AG04450 (cell line): ENCODE data around the gene GRIN3A. TPM values are rescaled to one million over a fixed set of nuclear protein-coding genes. Genes with fewer than 3 reads are reported as not detected.

Experiments
- CTCF ChIA-PET: fragments of 300-600, 350-600 bp; formaldehyde crosslinking; extraction: SDS; loops from one replicate; lab custom pipeline; 2022; ENCODE audit warnings: antibody characterized with exemption, inconsistent platforms; lab: Charles Lee
- POLR2A ChIA-PET: fragments of 350-600 bp; formaldehyde crosslinking; extraction: SDS; loops from one replicate; lab custom pipeline; 2021; ENCODE audit warnings: antibody characterized with exemption, inconsistent platforms; lab: Yijun Ruan, JAX
- DNase-seq: peaks from one replicate; pipeline ENCODE4 v3.0.0-alpha.2; 2011; ENCODE audit warnings: low read depth, low spot score
- H3K27ac ChIP-seq: one replicate; pipeline ENCODE4 v1.5.1; 2012; ENCODE audit warnings: low read depth, low read length, control low read depth
- H3K27me3 ChIP-seq: one replicate; pipeline ENCODE4 v1.6.0; 2012; ENCODE audit warnings: low read length; ENCODE audit not compliant: control insufficient read depth, insufficient read depth
- H3K4me3 ChIP-seq: 2 replicates; pipeline ENCODE4 v1.5.1; 2011; ENCODE audit warnings: mild to moderate bottlenecking, low read depth, low read length, control low read depth
- H3K9me3 ChIP-seq: 2 replicates; pipeline ENCODE4 v1.5.1; 2012; ENCODE audit warnings: low read length; ENCODE audit not compliant: control insufficient read depth, insufficient read depth
- CTCF ChIP-seq: IDR thresholded peaks from 2 replicates; pipeline ENCODE4 v1.5.1; 2011; ENCODE audit warnings: low read depth, low read length, control low read depth, inconsistent platforms
- polyA plus RNA-seq: library from polyadenylated mRNA; depleted of rRNA; stranded (reverse); fragments of >200 nt; gene quantifications from 2 replicates; pipeline ENCODE4 v1.2.3, GENCODE V29; 2011

GRIN3A gene
- polyA plus RNA-seq, 1 experiment: not detected

GRCh38 chr9:101716629-101717028, 21.8 kb downstream of the GRIN3A start:
- no peak for TF ChIP-seq CTCF
- Histone ChIP-seq H3K27me3 (no peaks in the 10 kb centered on the region), H3K4me3 (no peak overlapping the region), H3K9me3 (no peaks in the 10 kb centered on the region), H3K27ac (no peak overlapping the region)
- DNase-seq: no peak
- POLR2A ChIA-PET: no interaction called here
- CTCF ChIA-PET: no interaction called here

GRCh38 chr9:101711330-101711941, 27.0 kb downstream of the GRIN3A start:
- no peak overlapping the region for H3K4me3 ChIP-seq
- H3K27me3 ChIP-seq: no peaks in the 10 kb centered on the region
- DNase-seq: no peak
- no peak overlapping the region for H3K27ac ChIP-seq
- no peaks in the 10 kb centered on the region for H3K9me3 ChIP-seq
- ChIA-PET CTCF (interaction anchor here (0.5 to 1.3 kb wide), 3 partner anchors 14 to 236 kb away, joined by 3 read pairs; no protein-coding TSS in a partner anchor), POLR2A (no interaction called here)
- TF ChIP-seq CTCF: peak; percentile 60

GRCh38 chr9:101708855-101709254, 29.6 kb downstream of the GRIN3A start:
- no peak overlapping the region for H3K4me3 ChIP-seq
- no peak for TF ChIP-seq CTCF
- no peak overlapping the region for H3K27ac ChIP-seq
- ChIA-PET POLR2A (no interaction called here), CTCF (no interaction called here)
- DNase-seq: no peak
- no peaks in the 10 kb centered on the region for H3K27me3 ChIP-seq
- no peaks in the 10 kb centered on the region for H3K9me3 ChIP-seq

- no peak for TF ChIP-seq CTCF
- no peak for DNase-seq
- Histone ChIP-seq H3K27ac (no peak overlapping the region), H3K27me3 (no peaks in the 10 kb centered on the region), H3K4me3 (no peak overlapping the region), H3K9me3 (no peaks in the 10 kb centered on the region)
- ChIA-PET POLR2A (no interaction called here), CTCF (no interaction called here)
Measured at GRCh38 chr9:101707721-101708120, 30.7 kb downstream of the GRIN3A start.

GRCh38 chr9:101706997-101707396, 31.4 kb downstream of the GRIN3A start:
- POLR2A ChIA-PET: no interaction called here
- TF ChIP-seq CTCF: no peak
- CTCF ChIA-PET: no interaction called here
- H3K4me3 ChIP-seq: no peak overlapping the region
- H3K9me3 ChIP-seq: no peaks in the 10 kb centered on the region
- no peak for DNase-seq
- H3K27me3 ChIP-seq: no peaks in the 10 kb centered on the region
- no peak overlapping the region for H3K27ac ChIP-seq
